ENCODE data around the gene EAF1. TPM values are rescaled to one million over a fixed set of nuclear protein-coding genes. Genes with fewer than 3 reads are reported as not detected.

Gene EAF1
- total RNA-seq, 1 experiment from 2014 or later = 32.1 TPM

DNA sequence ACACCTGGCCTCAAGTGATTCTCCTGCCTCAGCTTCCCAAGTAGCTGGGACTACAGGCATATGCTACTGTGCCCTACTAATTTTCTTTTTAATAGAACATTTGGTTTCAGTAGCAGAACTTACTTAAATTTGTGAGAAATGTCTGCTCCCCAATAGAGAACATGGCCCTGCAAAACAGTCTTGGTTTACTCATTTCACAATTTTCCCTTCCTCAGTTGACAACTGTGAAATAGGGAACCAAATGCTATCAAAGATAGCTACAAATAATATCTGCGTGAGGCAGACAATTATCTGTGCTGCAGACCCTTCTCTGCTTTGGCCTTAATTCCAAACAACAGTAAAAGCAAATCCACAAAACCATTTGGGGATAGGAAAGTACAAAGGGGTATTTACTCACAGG lies 22.6 kb upstream of the EAF1 start:
- intact Hi-C loops (cut with micrococcal nuclease) = loop anchor here (2.0 kb wide), 2 partner anchors 136 to 296 kb away; no protein-coding TSS in a partner anchor
- Histone ChIP-seq H3K9ac (ENCODE audit: low read length) (no peak overlapping the region), H3K9me3 (ENCODE audit: control insufficient read depth in 1 of 2, insufficient read depth in 1 of 2, low read depth in 1 of 2, low read length in 2 of 2) (no peaks in the 10 kb centered on the region), H3K36me3 (ENCODE audit: control insufficient read depth in 1 of 2, insufficient read depth in 2 of 2, low read length in 2 of 2) (no peaks in the 10 kb centered on the region), H3K27me3 (ENCODE audit: insufficient read depth, low read length) (no peaks in the 10 kb centered on the region), H3K4me1 (ENCODE audit: control insufficient read depth in 1 of 2, insufficient read depth in 2 of 2, low read length in 2 of 2) (peaks cover 0 to 5% of the 10 kb centered on the region in 2 experiments; a peak in 1 of 4 replicates), H3K27ac (ENCODE audit: low read depth, low read length) (no peak overlapping the region), H3K4me3 (replicated peaks in 1 of 2; ENCODE audit: low read depth in 1 of 2, low read length in 2 of 2) (no peak overlapping the region), H3K79me2 (ENCODE audit: insufficient read depth, low read length) (no peaks in the 10 kb centered on the region), H2AFZ (ENCODE audit: low read depth, low read length, poor library complexity, severe bottlenecking) (no peak overlapping the region), H3K4me2 (ENCODE audit: low read length) (no peak overlapping the region), H3K9me2 (ENCODE audit: insufficient read depth) (no peaks in the 10 kb centered on the region), H4K20me1 (ENCODE audit: insufficient read depth) (no peaks in the 10 kb centered on the region)
- DNase-seq (ENCODE audit: low read depth, low spot score) = no peak
- RAD21 ChIA-PET (ENCODE audit: low non-redundant PET in 1 of 2, low total read pairs in 2 of 2, uncharacterized antibody in 2 of 2, unreplicated experiment in 2 of 2) = interaction anchor here (1.0 to 1.6 kb wide), 4 partner anchors 137 to 297 kb away, joined by 3 to 9 read pairs (median 6); no protein-coding TSS in a partner anchor
- BruUV-seq (replicated peaks) = no TSS peak
- ATAC-seq = no peak
- TF ChIP-seq ZFX (IDR thresholded peaks at IDR 0.05) (no peak), EZH2 (IDR thresholded peaks at IDR 0.05) (no peak), ELF1 (IDR thresholded peaks at IDR 0.05; ENCODE audit: borderline replicate concordance, low read depth) (no peak), EGR1 (IDR thresholded peaks at IDR 0.05; ENCODE audit: low read depth) (no peak), SRF (IDR thresholded peaks at IDR 0.05; ENCODE audit: low read depth) (no peak), SIN3A (IDR thresholded peaks at IDR 0.05; ENCODE audit: low read depth) (no peak), POLR2AphosphoS5 (IDR thresholded peaks at IDR 0.05; ENCODE audit: low read depth, low read length) (no peak)
- TF ChIP-seq, protein P1, sequence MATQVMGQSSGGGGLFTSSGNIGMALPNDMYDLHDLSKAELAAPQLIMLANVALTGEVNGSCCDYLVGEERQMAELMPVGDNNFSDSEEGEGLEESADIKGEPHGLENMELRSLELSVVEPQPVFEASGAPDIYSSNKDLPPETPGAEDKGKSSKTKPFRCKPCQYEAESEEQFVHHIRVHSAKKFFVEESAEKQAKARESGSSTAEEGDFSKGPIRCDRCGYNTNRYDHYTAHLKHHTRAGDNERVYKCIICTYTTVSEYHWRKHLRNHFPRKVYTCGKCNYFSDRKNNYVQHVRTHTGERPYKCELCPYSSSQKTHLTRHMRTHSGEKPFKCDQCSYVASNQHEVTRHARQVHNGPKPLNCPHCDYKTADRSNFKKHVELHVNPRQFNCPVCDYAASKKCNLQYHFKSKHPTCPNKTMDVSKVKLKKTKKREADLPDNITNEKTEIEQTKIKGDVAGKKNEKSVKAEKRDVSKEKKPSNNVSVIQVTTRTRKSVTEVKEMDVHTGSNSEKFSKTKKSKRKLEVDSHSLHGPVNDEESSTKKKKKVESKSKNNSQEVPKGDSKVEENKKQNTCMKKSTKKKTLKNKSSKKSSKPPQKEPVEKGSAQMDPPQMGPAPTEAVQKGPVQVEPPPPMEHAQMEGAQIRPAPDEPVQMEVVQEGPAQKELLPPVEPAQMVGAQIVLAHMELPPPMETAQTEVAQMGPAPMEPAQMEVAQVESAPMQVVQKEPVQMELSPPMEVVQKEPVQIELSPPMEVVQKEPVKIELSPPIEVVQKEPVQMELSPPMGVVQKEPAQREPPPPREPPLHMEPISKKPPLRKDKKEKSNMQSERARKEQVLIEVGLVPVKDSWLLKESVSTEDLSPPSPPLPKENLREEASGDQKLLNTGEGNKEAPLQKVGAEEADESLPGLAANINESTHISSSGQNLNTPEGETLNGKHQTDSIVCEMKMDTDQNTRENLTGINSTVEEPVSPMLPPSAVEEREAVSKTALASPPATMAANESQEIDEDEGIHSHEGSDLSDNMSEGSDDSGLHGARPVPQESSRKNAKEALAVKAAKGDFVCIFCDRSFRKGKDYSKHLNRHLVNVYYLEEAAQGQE (IDR thresholded peaks at IDR 0.05; ENCODE audit: low read depth) = no peak
- TF ChIP-seq, protein P2, sequence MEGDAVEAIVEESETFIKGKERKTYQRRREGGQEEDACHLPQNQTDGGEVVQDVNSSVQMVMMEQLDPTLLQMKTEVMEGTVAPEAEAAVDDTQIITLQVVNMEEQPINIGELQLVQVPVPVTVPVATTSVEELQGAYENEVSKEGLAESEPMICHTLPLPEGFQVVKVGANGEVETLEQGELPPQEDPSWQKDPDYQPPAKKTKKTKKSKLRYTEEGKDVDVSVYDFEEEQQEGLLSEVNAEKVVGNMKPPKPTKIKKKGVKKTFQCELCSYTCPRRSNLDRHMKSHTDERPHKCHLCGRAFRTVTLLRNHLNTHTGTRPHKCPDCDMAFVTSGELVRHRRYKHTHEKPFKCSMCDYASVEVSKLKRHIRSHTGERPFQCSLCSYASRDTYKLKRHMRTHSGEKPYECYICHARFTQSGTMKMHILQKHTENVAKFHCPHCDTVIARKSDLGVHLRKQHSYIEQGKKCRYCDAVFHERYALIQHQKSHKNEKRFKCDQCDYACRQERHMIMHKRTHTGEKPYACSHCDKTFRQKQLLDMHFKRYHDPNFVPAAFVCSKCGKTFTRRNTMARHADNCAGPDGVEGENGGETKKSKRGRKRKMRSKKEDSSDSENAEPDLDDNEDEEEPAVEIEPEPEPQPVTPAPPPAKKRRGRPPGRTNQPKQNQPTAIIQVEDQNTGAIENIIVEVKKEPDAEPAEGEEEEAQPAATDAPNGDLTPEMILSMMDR (IDR thresholded peaks at IDR 0.05 in 2 of 3, conservative IDR thresholded peaks at IDR 0.05 in 1 of 3; ENCODE audit: borderline replicate concordance in 1 of 3, insufficient read depth in 1 of 3, low read depth in 2 of 3, low read length in 2 of 3) = no peak
- CTCF ChIA-PET = interaction anchor here (0.6 to 2.2 kb wide), 15 partner anchors 14 to 484 kb away, joined by 3 to 72 read pairs (median 5); partner anchors contain the start of gene CAPN7
- POLR2A ChIA-PET = no interaction called here

Measured in HCT116 (cell line).